Skeletal muscle tissue (tissue), 4 donors: ENCODE results near the gene TFPI2. TPM values are rescaled to one million over a fixed set of nuclear protein-coding genes. Genes with fewer than 3 reads are reported as not detected.

Experiments
- H3K27ac ChIP-seq: one replicate; pipeline ENCODE4 v1.7.0; 2013; ENCODE audit warnings: mild to moderate bottlenecking, low read depth, low read length, inconsistent platforms
- H3K27me3 ChIP-seq, 3 donors: one replicate each; pipeline ENCODE4 v1.7.0; 2013; ENCODE audit warnings: low read length in 3 of 3; ENCODE audit not compliant: control insufficient read depth in 3 of 3, insufficient read depth in 3 of 3
- H3K36me3 ChIP-seq, 3 donors: one replicate each; pipeline ENCODE4 v1.7.0; 2013; ENCODE audit warnings: low read length in 3 of 3; ENCODE audit not compliant: control insufficient read depth in 3 of 3, insufficient read depth in 3 of 3
- H3K4me1 ChIP-seq, 3 donors: one replicate each; pipeline ENCODE4 v1.7.0; 2013; ENCODE audit warnings: low read length in 3 of 3, mild to moderate bottlenecking in 3 of 3; ENCODE audit not compliant: control insufficient read depth in 3 of 3, insufficient read depth in 3 of 3
- H3K4me3 ChIP-seq, 3 donors: one replicate each; pipeline ENCODE4 v1.7.0; 2013; ENCODE audit warnings: low read length in 3 of 3
- H3K9ac ChIP-seq, 3 donors: one replicate each; pipeline ENCODE4 v1.7.0; 2013; ENCODE audit warnings: low read length in 3 of 3, mild to moderate bottlenecking in 3 of 3, moderate library complexity in 2 of 3, low read depth in 1 of 3
- H3K9me3 ChIP-seq, 3 donors: one replicate each; pipeline ENCODE4 v1.7.0; 2013; ENCODE audit warnings: low read length in 3 of 3; ENCODE audit not compliant: control insufficient read depth in 3 of 3
- total RNA-seq: library from RNA; depleted of rRNA; stranded (reverse); fragments of >200 nt; gene quantifications from one replicate; pipeline ENCODE4 v1.2.3, GENCODE V29; 2014
- donor health status: Osteomylitis.

Gene TFPI2
- total RNA-seq, 1 donor from 2014 or later: 1.0 TPM

DNA sequence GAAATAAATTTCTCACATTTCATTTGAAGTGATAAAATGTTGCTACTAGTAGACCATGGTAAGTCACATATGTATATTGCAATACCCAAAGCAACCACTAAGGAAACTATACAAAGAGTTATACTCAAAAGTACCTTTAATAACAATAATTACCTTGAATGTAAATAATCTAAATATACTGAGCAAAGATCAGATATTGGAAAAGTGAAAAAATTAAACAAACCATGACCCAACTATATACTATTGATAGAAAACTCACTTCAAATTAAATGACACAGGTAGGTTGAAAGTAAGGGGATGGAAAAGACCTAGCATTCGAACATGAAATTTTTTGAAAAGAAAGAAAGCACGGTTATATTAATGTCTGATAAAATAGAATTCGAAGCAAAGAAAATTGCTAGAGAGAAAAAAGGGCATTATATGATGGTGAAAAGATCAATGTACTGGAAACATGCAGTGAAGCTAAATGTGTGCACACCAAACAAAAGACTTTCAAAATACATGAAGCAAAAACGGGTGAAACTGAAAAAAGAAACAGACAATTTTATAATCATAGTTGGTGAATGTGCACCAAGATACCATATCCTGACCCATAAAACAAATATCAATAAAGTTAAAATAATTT is 29.1 kb downstream of the TFPI2 start:
- Histone ChIP-seq H3K9me3 (no peaks in the 10 kb centered on the region), H3K27me3 (no peaks in the 10 kb centered on the region), H3K4me3 (no peak overlapping the region), H3K27ac (no peak overlapping the region), H3K36me3 (no peaks in the 10 kb centered on the region), H3K4me1 (no peaks in the 10 kb centered on the region), H3K9ac (no peak overlapping the region)

DNA sequence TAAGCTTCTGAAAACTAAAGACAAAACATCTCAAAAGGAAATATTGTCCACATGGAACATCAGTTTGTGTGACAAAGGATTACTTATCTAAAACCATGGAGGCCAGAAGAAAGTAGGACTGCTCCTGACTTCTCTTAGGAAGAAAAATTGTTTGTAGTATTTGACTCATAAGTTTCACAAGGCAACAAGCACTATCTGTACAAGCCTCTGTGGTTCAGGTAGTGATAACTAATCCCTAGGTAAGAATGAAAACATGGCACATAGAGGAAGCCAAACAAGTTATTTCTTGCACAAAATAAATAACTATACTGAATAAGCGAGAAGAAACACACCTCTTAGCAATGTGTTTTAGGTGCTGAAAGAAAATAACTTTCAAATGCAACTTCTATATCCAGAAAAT is 30.3 kb downstream of the TFPI2 start:
- Histone ChIP-seq H3K36me3 (no peaks in the 10 kb centered on the region), H3K9me3 (no peaks in the 10 kb centered on the region), H3K9ac (no peak overlapping the region), H3K27me3 (no peaks in the 10 kb centered on the region), H3K4me3 (no peak overlapping the region), H3K4me1 (no peaks in the 10 kb centered on the region), H3K27ac (no peak overlapping the region)

DNA sequence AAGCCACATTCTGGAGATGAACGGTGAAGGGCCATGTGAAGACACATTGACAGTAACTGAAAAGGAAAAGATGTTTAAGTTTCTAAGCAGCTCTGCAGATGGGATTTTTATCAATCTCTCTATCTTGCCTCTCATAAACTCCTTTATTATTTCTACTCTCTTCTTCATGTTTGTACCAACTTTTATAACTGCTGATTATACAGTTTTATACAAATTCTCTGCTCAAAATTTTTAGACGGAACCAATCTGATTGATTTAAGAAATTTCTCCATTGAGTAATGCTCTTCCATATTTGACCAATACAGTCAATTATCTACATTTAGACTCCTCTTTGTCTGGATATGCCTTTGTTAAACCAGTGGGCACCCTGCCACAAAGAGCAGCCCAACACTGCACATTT is 31.7 kb downstream of the TFPI2 start:
- Histone ChIP-seq H3K27ac (no peak overlapping the region), H3K36me3 (no peaks in the 10 kb centered on the region), H3K9ac (no peak overlapping the region), H3K27me3 (no peaks in the 10 kb centered on the region), H3K9me3 (no peaks in the 10 kb centered on the region), H3K4me1 (no peaks in the 10 kb centered on the region), H3K4me3 (no peak overlapping the region)

DNA sequence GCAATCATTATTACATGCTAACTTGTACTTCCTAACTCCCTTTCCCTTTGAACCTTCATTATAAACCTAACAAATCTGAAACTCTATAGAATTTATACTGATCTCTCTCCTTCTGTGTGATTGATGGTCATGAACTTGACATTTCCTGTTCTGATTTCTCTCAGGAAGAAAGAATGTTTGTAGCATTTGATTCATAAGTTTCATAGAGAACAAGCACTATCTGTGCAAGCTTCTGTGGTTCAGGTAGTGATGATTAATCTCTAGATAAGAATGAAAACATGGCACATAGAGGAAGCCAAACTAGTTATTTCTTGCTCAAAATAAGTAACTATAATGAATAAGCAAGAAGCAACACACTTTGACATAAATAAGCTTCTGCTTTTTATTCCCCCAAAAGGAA is 34.2 kb downstream of the TFPI2 start:
- no peak overlapping the region for H3K4me3 ChIP-seq
- H3K9ac ChIP-seq: no peak overlapping the region
- no peaks in the 10 kb centered on the region for H3K9me3 ChIP-seq
- H3K36me3 ChIP-seq: no peaks in the 10 kb centered on the region
- no peaks in the 10 kb centered on the region for H3K4me1 ChIP-seq
- H3K27ac ChIP-seq: no peak overlapping the region
- H3K27me3 ChIP-seq: no peaks in the 10 kb centered on the region

DNA sequence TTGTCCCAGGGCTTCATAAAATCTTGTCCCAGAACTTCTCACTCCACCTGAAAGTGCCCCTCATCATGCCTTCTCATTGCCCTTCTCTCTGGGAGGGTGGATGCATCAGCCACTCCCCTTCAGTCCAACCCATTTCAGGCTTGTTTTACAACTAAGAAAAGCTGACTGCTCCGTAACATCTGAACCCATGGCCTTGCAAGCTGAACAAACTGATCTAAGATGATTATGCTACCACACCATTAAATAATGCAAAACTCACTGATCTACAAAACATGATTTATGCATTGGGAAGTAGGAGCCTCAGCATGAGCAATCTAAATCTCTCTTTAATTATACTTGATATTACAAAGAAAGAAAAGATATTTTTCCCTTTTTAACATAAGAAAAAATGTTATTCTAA is 34.8 kb downstream of the TFPI2 start:
- H3K27me3 ChIP-seq: no peaks in the 10 kb centered on the region
- no peaks in the 10 kb centered on the region for H3K4me1 ChIP-seq
- no peaks in the 10 kb centered on the region for H3K36me3 ChIP-seq
- no peaks in the 10 kb centered on the region for H3K9me3 ChIP-seq
- H3K27ac ChIP-seq: no peak overlapping the region
- no peak overlapping the region for H3K9ac ChIP-seq
- no peak overlapping the region for H3K4me3 ChIP-seq

DNA sequence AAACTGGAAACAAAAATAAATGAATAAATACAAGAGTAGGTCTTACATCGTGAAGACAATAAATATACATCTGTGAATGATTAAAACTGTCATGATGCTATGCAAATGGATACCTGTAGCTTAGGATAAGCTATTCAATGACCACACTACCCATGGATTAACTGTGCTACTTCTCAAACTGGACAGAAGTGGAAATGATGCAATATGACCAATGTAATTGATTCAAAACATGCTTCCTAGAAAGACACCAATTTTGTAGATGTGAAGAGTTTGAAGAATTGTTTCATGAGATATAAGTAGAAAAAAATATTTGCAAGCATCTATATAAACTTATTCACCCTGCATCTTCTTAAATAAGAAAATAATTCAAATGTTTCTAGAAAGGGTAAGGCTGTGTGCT is 36.1 kb downstream of the TFPI2 start:
- Histone ChIP-seq H3K4me3 (no peak overlapping the region), H3K27ac (no peak overlapping the region), H3K36me3 (no peaks in the 10 kb centered on the region), H3K9ac (no peak overlapping the region), H3K27me3 (no peaks in the 10 kb centered on the region), H3K9me3 (no peaks in the 10 kb centered on the region), H3K4me1 (no peaks in the 10 kb centered on the region)

DNA sequence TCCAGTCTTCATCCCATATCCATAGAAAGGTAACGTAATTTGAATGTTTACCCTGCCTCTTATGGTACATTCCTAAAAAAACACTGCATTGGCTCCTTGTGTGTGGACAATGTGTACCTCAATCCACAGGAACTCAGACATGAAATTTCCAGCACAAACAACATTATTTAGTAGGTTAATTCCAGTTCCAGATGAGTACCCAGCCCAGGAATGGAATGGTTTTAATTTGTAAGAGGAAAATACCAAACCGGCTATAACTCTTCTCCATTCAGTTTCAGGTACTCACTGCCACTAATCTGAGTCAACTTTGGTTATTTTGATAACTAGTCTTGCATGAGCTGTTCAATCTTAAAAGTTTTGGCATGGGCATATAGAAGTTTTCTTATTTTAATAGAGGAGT is 39.0 kb downstream of the TFPI2 start:
- H3K27ac ChIP-seq: no peak overlapping the region
- H3K9ac ChIP-seq: no peak overlapping the region
- H3K36me3 ChIP-seq: no peaks in the 10 kb centered on the region
- H3K4me1 ChIP-seq: no peaks in the 10 kb centered on the region
- H3K27me3 ChIP-seq: no peaks in the 10 kb centered on the region
- H3K9me3 ChIP-seq: no peaks in the 10 kb centered on the region
- no peak overlapping the region for H3K4me3 ChIP-seq

DNA sequence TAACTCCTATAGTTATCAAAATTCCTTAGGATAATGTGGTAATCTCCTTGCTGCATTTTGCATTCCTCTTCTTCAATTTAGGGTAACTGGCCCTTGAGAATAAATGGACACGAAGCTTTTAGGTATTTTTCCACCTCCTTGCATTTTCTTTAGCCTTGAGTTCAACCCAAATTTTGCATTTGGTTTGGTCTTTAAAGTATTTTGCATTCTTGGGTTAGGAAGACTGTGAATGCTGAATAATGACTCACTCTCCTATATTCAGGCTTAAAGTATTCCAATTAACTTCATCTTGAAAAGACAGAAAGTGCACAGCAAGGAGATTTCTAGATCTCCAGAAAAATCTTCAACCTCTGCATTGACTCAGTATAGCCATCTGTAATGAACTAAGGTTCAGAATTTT is 47.3 kb downstream of the TFPI2 start:
- no peak overlapping the region for H3K27ac ChIP-seq
- no peaks in the 10 kb centered on the region for H3K9me3 ChIP-seq
- H3K9ac ChIP-seq: no peak overlapping the region
- no peaks in the 10 kb centered on the region for H3K4me1 ChIP-seq
- no peaks in the 10 kb centered on the region for H3K27me3 ChIP-seq
- H3K36me3 ChIP-seq: no peaks in the 10 kb centered on the region
- H3K4me3 ChIP-seq: no peak overlapping the region

DNA sequence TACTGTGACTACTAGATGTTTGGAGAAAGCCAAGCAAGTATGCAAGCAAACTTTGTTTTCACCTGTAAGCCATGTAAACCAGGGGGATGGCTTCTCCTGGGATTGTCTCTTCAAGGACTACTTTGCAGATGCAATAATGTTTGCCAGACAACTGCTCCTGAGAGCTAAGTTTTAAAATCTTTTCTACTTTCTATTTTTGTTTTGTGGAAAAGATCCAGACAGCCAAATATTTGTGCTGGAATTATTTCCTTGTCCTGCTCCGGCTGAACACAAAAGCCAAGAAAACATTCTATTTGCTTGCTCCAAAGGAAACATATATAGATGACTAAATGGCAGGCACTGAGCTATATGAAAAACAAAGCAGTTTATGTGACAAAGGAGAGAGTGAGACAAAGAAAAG is 51.6 kb downstream of the TFPI2 start:
- Histone ChIP-seq H3K9me3 (no peaks in the 10 kb centered on the region), H3K27me3 (no peaks in the 10 kb centered on the region), H3K4me3 (no peak overlapping the region), H3K4me1 (no peaks in the 10 kb centered on the region), H3K9ac (no peak overlapping the region), H3K36me3 (no peaks in the 10 kb centered on the region), H3K27ac (no peak overlapping the region)

DNA sequence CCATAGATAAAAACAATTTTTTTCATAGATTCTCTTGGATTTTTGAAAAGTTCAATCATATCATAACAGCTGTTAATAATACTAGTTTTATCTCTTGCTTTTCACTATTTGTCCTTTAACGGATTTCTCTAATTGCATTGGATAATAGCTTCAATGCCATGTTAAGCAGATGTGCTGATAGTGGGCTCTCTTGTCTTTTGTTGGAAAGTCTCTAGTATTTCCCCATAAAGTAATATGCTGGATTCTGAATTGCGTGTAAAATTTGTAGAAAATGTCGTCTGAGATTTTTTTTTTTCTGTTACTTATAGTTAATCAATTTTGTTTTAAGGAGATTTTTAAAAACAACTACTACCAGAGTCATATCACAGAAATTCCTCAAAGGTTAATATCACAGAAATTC is 53.3 kb downstream of the TFPI2 start:
- no peak overlapping the region for H3K4me3 ChIP-seq
- no peak overlapping the region for H3K27ac ChIP-seq
- no peaks in the 10 kb centered on the region for H3K9me3 ChIP-seq
- H3K4me1 ChIP-seq: no peaks in the 10 kb centered on the region
- no peak overlapping the region for H3K9ac ChIP-seq
- H3K27me3 ChIP-seq: no peaks in the 10 kb centered on the region
- H3K36me3 ChIP-seq: no peaks in the 10 kb centered on the region

DNA sequence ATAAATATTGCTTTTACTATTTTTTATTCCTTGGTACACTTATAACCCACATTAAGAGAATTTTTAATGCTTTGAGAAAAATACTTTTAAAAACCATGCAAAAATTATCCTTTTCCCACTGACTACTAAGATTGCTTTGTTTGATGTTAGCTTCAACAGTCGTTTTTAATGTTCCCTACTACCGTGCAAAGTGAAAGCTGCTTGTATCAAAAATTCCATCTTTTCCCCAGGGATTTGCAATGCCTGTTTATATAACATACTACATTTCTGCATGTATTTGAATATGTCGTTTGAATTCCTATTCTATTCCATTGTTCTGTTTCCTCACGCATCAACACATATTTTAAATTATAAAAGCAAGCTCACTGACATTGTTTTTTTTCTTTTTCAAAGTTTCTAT is 54.4 kb downstream of the TFPI2 start:
- no peak overlapping the region for H3K4me3 ChIP-seq
- no peak overlapping the region for H3K9ac ChIP-seq
- no peak overlapping the region for H3K27ac ChIP-seq
- H3K4me1 ChIP-seq: no peaks in the 10 kb centered on the region
- H3K9me3 ChIP-seq: no peaks in the 10 kb centered on the region
- no peaks in the 10 kb centered on the region for H3K36me3 ChIP-seq
- H3K27me3 ChIP-seq: no peaks in the 10 kb centered on the region
